B cell (primary cell): ENCODE data around the gene TGFB1. TPM values are rescaled to one million over a fixed set of nuclear protein-coding genes. Genes with fewer than 3 reads are reported as not detected.

Experiments used
- ATAC-seq: fragments of 200-7000 bp; cut with Tn5 transposase; one replicate; pipeline ENCODE4 v1.10.0; 2021; ENCODE audit warnings: low read depth, mild to moderate bottlenecking, moderate number of reproducible peaks, moderate library complexity
- CTCF ChIA-PET: fragments of 350-600 bp; sonication (Branson Sonifier 250); formaldehyde crosslinking; loops from one replicate; lab custom pipeline; 2021; ENCODE audit warnings: antibody characterized with exemption, inconsistent platforms; lab: Charles Lee
- POLR2A ChIA-PET: fragments of 350-600 bp; sonication (Branson Sonifier 250); formaldehyde crosslinking; loops from one replicate; lab custom pipeline; 2021; ENCODE audit warnings: antibody characterized with exemption; lab: Charles Lee
- DNase-seq: peaks from one replicate; pipeline ENCODE4 v3.0.0; 2013
- H2AFZ ChIP-seq: 2 replicates; pipeline ENCODE4 v1.6.1; 2012; ENCODE audit warnings: mild to moderate bottlenecking, low read depth, low read length; ENCODE audit not compliant: insufficient read depth, poor library complexity, severe bottlenecking
- H3K27ac ChIP-seq, 2 donors: 1 replicate in 1 of 2; 2 replicates in 1 of 2; pipeline ENCODE4 v1.5.1; 2012 to 2013; ENCODE audit warnings: low read length in 2 of 2, mild to moderate bottlenecking in 2 of 2, moderate library complexity in 1 of 2
- H3K27me3 ChIP-seq, 4 experiments: fragments of 200-600 bp in 1 of 4; sonication (generic) in 1 of 4; replicated peaks in 1 of 4; 1 replicate in 2 of 4; 2 replicates in 2 of 4; pipeline versions ENCODE4 v1.6.1 to v1.7.0; 2013 to 2016; ENCODE audit warnings: low read length in 3 of 4, mild to moderate bottlenecking in 2 of 4, mixed read lengths in 1 of 4, moderate library complexity in 1 of 4; ENCODE audit not compliant: insufficient read depth in 4 of 4, control insufficient read depth in 3 of 4; ENCODE audit errors: control extremely low read depth in 1 of 4
- H3K36me3 ChIP-seq, 2 experiments: replicated peaks in 1 of 2; 1 replicate in 1 of 2; 2 replicates in 1 of 2; pipeline versions ENCODE4 v1.6.1 to v1.7.1; 2013; ENCODE audit warnings: low read length in 1 of 2; ENCODE audit not compliant: insufficient read depth in 2 of 2, control insufficient read depth in 1 of 2; ENCODE audit errors: control extremely low read depth in 1 of 2, extremely low read depth in 1 of 2
- H3K4me1 ChIP-seq, 2 donors: fragments of 200-600 bp in 1 of 2; sonication (generic) in 1 of 2; 1 replicate in 1 of 2; 2 replicates in 1 of 2; pipeline versions ENCODE4 v1.5.1 to v1.6.1; 2013 to 2017; ENCODE audit warnings: low read length in 2 of 2; ENCODE audit not compliant: control insufficient read depth in 2 of 2, insufficient read depth in 2 of 2
- H3K4me2 ChIP-seq: replicated peaks from 2 replicates; pipeline ENCODE3; 2012; ENCODE audit warnings: mild to moderate bottlenecking, low read depth, low read length; ENCODE audit not compliant: poor library complexity, severe bottlenecking
- H3K4me3 ChIP-seq, 5 experiments: fragments of 200-600 bp in 1 of 5; sonication (generic) in 1 of 5; 1 replicate in 3 of 5; 2 replicates in 2 of 5; pipeline versions ENCODE4 v1.5.1 to v1.7.0; 2011 to 2016; ENCODE audit warnings: low read length in 4 of 5, mild to moderate bottlenecking in 4 of 5, low read depth in 2 of 5, control low read depth in 1 of 5, moderate library complexity in 1 of 5; ENCODE audit not compliant: insufficient read depth in 1 of 5; ENCODE audit errors: control extremely low read depth in 1 of 5, extremely low read depth in 1 of 5
- H3K79me2 ChIP-seq: fragments of 200-600 bp; sonication (generic); one replicate; pipeline ENCODE4 v1.6.0; 2016; ENCODE audit warnings: low read length; ENCODE audit not compliant: control insufficient read depth, insufficient read depth
- H3K9ac ChIP-seq: fragments of 200-600 bp; sonication (generic); 2 replicates; pipeline ENCODE4 v1.6.1; 2017; ENCODE audit warnings: mild to moderate bottlenecking, low read length, moderate library complexity
- H3K9me3 ChIP-seq, 3 donors: one replicate each; pipeline versions ENCODE4 v1.6.1 to v1.7.1; 2013; ENCODE audit warnings: low read length in 2 of 3; ENCODE audit not compliant: control insufficient read depth in 2 of 3, insufficient read depth in 1 of 3; ENCODE audit errors: control extremely low read depth in 1 of 3
- H4K20me1 ChIP-seq: 2 replicates; pipeline ENCODE4 v1.6.0; 2012; ENCODE audit warnings: mild to moderate bottlenecking, low read length; ENCODE audit not compliant: insufficient read depth, control insufficient read depth, poor library complexity, severe bottlenecking
- H3K27ac Mint-ChIP-seq: one replicate; pipeline ENCODE4 v1.8.0; 2021; ENCODE audit warnings: mixed read lengths
- H3K27me3 Mint-ChIP-seq: one replicate; pipeline ENCODE4 v1.8.0; 2021; ENCODE audit warnings: mixed read lengths
- H3K4me1 Mint-ChIP-seq: one replicate; pipeline ENCODE4 v1.8.0; 2021; ENCODE audit warnings: mixed read lengths
- H3K4me3 Mint-ChIP-seq: one replicate; pipeline ENCODE4 v1.8.0; 2021; ENCODE audit warnings: mixed read lengths
- H3K9me3 Mint-ChIP-seq: one replicate; pipeline ENCODE4 v1.8.0; 2022; ENCODE audit warnings: mixed read lengths; ENCODE audit not compliant: insufficient read depth
- EZH2 ChIP-seq: IDR thresholded peaks from 2 replicates; pipeline ENCODE4 v1.6.1; 2012; ENCODE audit warnings: borderline replicate concordance, low read depth, mild to moderate bottlenecking, moderate library complexity, low read length; ENCODE audit not compliant: insufficient read depth, poor library complexity, severe bottlenecking
- WGBS: methylation state at CpG from one replicate; pipeline ENCODE4 v1.1.5; 2013; ENCODE audit warnings: missing lambda C conversion rate; ENCODE audit not compliant: insufficient coverage; 5-methylcytosine and 5-hydroxymethylcytosine counted together
- intact Hi-C: fragments of 100-400 bp; cut with micrococcal nuclease; formaldehyde crosslinking; loops from one replicate; pipeline ENCODE4 v1.10.0; 2022
- polyA plus RNA-seq: library from polyadenylated mRNA; depleted of rRNA; stranded (reverse); fragments of >200 nt; gene quantifications from 2 replicates; pipeline ENCODE4 v1.2.3, GENCODE V29; 2012
- total RNA-seq, 2 donors: library from RNA; stranded (reverse); fragments of 120-200 nt in 1 of 2; gene quantifications; 1 replicate in 1 of 2; 2 replicates in 1 of 2; pipeline versions ENCODE4 v1.2.3 to v1.2.4, GENCODE V29; 2013 to 2022
- TF ChIP-seq, protein P1 (sequence below): fragments of 200-600 bp; IDR thresholded peaks from one replicate; pipeline ENCODE4 v1.8.0; 2022; ENCODE audit warnings: antibody characterized with exemption, mild to moderate bottlenecking

Gene TGFB1
- total and polyA plus RNA-seq, 2 donors (not counting 1 experiment from before 2014, with no cell fraction given) = 109 to 120 TPM

GRCh38 chr19:41328157-41328841 lies 25.4 kb downstream of the TGFB1 start:
- H3K4me2 ChIP-seq = peak overlapping the region; percentile 92
- intact Hi-C loops = loop anchor here (10.0 kb wide), 1 partner anchor 237 kb away; no protein-coding TSS in a partner anchor
- peaks cover 0 to 44% of the 10 kb centered on the region in 2 experiments for H3K36me3 ChIP-seq
- 14% methylated on average over 15 of the region's 22 CpGs for WGBS
- Mint-ChIP-seq H3K27ac (peak overlapping the region; percentile 98), H3K9me3 (no peaks in the 10 kb centered on the region), H3K4me1 (peaks cover 68% of the 10 kb centered on the region), H3K4me3 (peak overlapping the region; percentile 88), H3K27me3 (no peaks in the 10 kb centered on the region)
- H3K79me2 ChIP-seq = peaks cover 11% of the 10 kb centered on the region
- no peak for TF ChIP-seq EZH2
- TF ChIP-seq, protein P1, sequence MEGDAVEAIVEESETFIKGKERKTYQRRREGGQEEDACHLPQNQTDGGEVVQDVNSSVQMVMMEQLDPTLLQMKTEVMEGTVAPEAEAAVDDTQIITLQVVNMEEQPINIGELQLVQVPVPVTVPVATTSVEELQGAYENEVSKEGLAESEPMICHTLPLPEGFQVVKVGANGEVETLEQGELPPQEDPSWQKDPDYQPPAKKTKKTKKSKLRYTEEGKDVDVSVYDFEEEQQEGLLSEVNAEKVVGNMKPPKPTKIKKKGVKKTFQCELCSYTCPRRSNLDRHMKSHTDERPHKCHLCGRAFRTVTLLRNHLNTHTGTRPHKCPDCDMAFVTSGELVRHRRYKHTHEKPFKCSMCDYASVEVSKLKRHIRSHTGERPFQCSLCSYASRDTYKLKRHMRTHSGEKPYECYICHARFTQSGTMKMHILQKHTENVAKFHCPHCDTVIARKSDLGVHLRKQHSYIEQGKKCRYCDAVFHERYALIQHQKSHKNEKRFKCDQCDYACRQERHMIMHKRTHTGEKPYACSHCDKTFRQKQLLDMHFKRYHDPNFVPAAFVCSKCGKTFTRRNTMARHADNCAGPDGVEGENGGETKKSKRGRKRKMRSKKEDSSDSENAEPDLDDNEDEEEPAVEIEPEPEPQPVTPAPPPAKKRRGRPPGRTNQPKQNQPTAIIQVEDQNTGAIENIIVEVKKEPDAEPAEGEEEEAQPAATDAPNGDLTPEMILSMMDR = no peak
- peak overlapping the region; percentile 1 for H2AFZ ChIP-seq
- peak overlapping the region; percentile 58 for H3K9ac ChIP-seq
- no peaks in the 10 kb centered on the region for H3K27me3 ChIP-seq
- H3K27ac ChIP-seq = peak overlapping the region; percentile 76 to 97
- ChIA-PET POLR2A (interaction anchor here (0.6 to 5.3 kb wide), 10 partner anchors 8 to 762 kb away, joined by 4 to 69 read pairs (median 9); partner anchors contain the start of genes B9D2, CCDC97, HNRNPUL1 and TGFB1), CTCF (interaction anchor here (0.6 to 9.7 kb wide), 8 partner anchors 11 to 242 kb away, joined by 3 to 130 read pairs (median 4); partner anchors contain the start of gene TGFB1)
- ATAC-seq (no peak), DNase-seq (no peak)
- peaks cover 21% of the 10 kb centered on the region for H4K20me1 ChIP-seq
- H3K4me1 ChIP-seq = peaks cover 59 to 75% of the 10 kb centered on the region in 2 donors
- H3K4me3 ChIP-seq = peak overlapping the region; percentile 8 to 72 (median 39)
- H3K9me3 ChIP-seq = no peaks in the 10 kb centered on the region
